OCI-LY7 (cell line): ENCODE measurements around the gene GALNT7. TPM values are rescaled to one million over a fixed set of nuclear protein-coding genes. Genes with fewer than 3 reads are reported as not detected.

Experiments used
- BruUV-seq: library from RNA; stranded (reverse); fragments of 400-500 nt; replicated peaks from 2 replicates; lab custom pipeline; 2021; lab: Mats Ljungman, UMichigan
- CTCF ChIA-PET: fragments of 300-600 bp; sonication (Branson Sonifier 250); formaldehyde crosslinking; loops from one replicate; lab custom pipeline; 2022; ENCODE audit warnings: antibody characterized with exemption; ENCODE audit not compliant: unreplicated experiment; lab: Charles Lee
- POLR2A ChIA-PET: fragments of 300-600 bp; sonication (Branson Sonifier 250); formaldehyde crosslinking; loops from one replicate; lab custom pipeline; 2022; ENCODE audit warnings: antibody characterized with exemption; lab: Charles Lee
- DNase-seq: peaks from one replicate; pipeline ENCODE4 v3.0.0-alpha.2; 2015; ENCODE audit warnings: low spot score
- H2AFZ ChIP-seq: fragments of 200-600 bp; sonication (generic), shearing (Covaris generic); 2 replicates; pipeline ENCODE4 v1.6.1; 2014; ENCODE audit warnings: mild to moderate bottlenecking, antibody characterized with exemption, low read length, moderate library complexity
- H3K27ac ChIP-seq: fragments of 200-600 bp; sonication (generic); 2 replicates; pipeline ENCODE4 v1.5.1; 2014; ENCODE audit warnings: mixed run types, low read depth, mild to moderate bottlenecking, moderate library complexity, low read length, inconsistent platforms; ENCODE audit not compliant: poor library complexity, severe bottlenecking
- H3K36me3 ChIP-seq: fragments of 200-600 bp; sonication (generic); 2 replicates; pipeline ENCODE4 v1.6.1; 2014; ENCODE audit warnings: mild to moderate bottlenecking, antibody characterized with exemption, low read length, moderate library complexity, mixed read lengths; ENCODE audit not compliant: insufficient read depth
- H3K4me1 ChIP-seq: fragments of 200-600 bp; sonication (generic); 2 replicates; pipeline ENCODE4 v1.5.1; 2014; ENCODE audit warnings: mild to moderate bottlenecking, low read length; ENCODE audit not compliant: insufficient read depth, poor library complexity, severe bottlenecking
- H3K4me2 ChIP-seq: fragments of 200-600 bp; sonication (generic); 2 replicates; pipeline ENCODE4 v1.6.1; 2014; ENCODE audit warnings: mild to moderate bottlenecking, low read length
- H3K4me3 ChIP-seq: fragments of 200-600 bp; sonication (generic); 2 replicates; pipeline ENCODE4 v1.5.1; 2014; ENCODE audit warnings: mild to moderate bottlenecking, low read depth, low read length; ENCODE audit not compliant: poor library complexity, severe bottlenecking
- H3K79me2 ChIP-seq: fragments of 200-600 bp; sonication (generic); 2 replicates; pipeline ENCODE4 v1.6.1; 2016; ENCODE audit warnings: low read depth, mild to moderate bottlenecking, low read length, moderate library complexity, mixed read lengths; ENCODE audit not compliant: insufficient read depth
- H3K9me2 ChIP-seq: fragments of 200-600 bp; sonication (generic); 2 replicates; pipeline ENCODE4 v1.6.1; 2016; ENCODE audit warnings: mild to moderate bottlenecking, low read length, mixed read lengths; ENCODE audit not compliant: insufficient read depth
- H3K9me3 ChIP-seq: fragments of 200-600 bp; sonication (generic); 2 replicates; pipeline ENCODE4 v1.6.1; 2014; ENCODE audit warnings: mild to moderate bottlenecking, mixed run types, low read length, mixed read lengths
- H4K20me1 ChIP-seq: fragments of 200-600 bp; sonication (generic); 2 replicates; pipeline ENCODE4 v1.6.1; 2014; ENCODE audit warnings: mild to moderate bottlenecking, antibody characterized with exemption, low read length, moderate library complexity, mixed read lengths; ENCODE audit not compliant: insufficient read depth
- CTCF ChIP-seq: fragments of 200-600 bp; sonication (generic); conservative IDR thresholded peaks from 2 replicates; pipeline ENCODE4 v1.5.1; 2014; ENCODE audit warnings: mild to moderate bottlenecking, antibody characterized with exemption, low read length, moderate library complexity, mixed read lengths
- EZH2phosphoT487 ChIP-seq: fragments of 200-600 bp; sonication (generic); IDR thresholded peaks from 2 replicates; pipeline ENCODE4 v1.6.1; 2018; ENCODE audit warnings: low read depth, borderline replicate concordance, mild to moderate bottlenecking, mixed run types, antibody characterized with exemption, low read length, moderate library complexity, mixed read lengths
- intact Hi-C: fragments of 100-400 bp; cut with micrococcal nuclease; formaldehyde crosslinking; loops from one replicate; pipeline ENCODE4 v1.10.0; 2022; ENCODE audit not compliant: unreplicated experiment
- total RNA-seq, 2 experiments: library from RNA; depleted of rRNA in 1 of 2; stranded (reverse); fragments of >200 nt in 1 of 2; shearing (Covaris generic) in 1 of 2; gene quantifications; 2 replicates each; pipeline ENCODE4 v1.2.3, GENCODE V29; 2014 to 2022

Gene GALNT7
- total RNA-seq, 2 experiments from 2014 or later: 20.3 to 34.4 TPM

- peaks cover 17% of the 10 kb centered on the region; the same call in 1 of the 2 replicates for H3K79me2 ChIP-seq
- POLR2A ChIA-PET: interaction anchor here (0.6 to 1.3 kb wide), 6 partner anchors 8 to 1632 kb away, joined by 3 to 4 read pairs (median 3); no protein-coding TSS in a partner anchor
These were observed 85.0 kb downstream of the GALNT7 start for GRCh38 chr4:173253561-173253960.

GRCh38 chr4:173254646-173255045 lies 86.0 kb downstream of the GALNT7 start:
- Histone ChIP-seq H3K9me2 (no peaks in the 10 kb centered on the region), H2AFZ (no peak overlapping the region), H3K4me2 (no peak overlapping the region), H3K4me1 (peaks cover 15% of the 10 kb centered on the region), H3K9me3 (no peaks in the 10 kb centered on the region), H3K27ac (no peak overlapping the region), H4K20me1 (peaks cover 4% of the 10 kb centered on the region; the same call in 1 of the 2 replicates), H3K4me3 (no peak overlapping the region), H3K79me2 (peaks cover 21% of the 10 kb centered on the region; the same call in 1 of the 2 replicates), H3K36me3 (peaks cover 21% of the 10 kb centered on the region)
- intact Hi-C loops: no loop called here
- BruUV-seq: no TSS peak
- ChIA-PET CTCF (no interaction called here), POLR2A (interaction anchor here (0.6 to 1.3 kb wide), 5 partner anchors 12 to 233 kb away, joined by 3 to 8 read pairs (median 4); no protein-coding TSS in a partner anchor)
- no peak for DNase-seq
- no peak for TF ChIP-seq EZH2phosphoT487
- TF ChIP-seq CTCF: no peak

More at GRCh38 chr4:173253561-173253960, 85.0 kb downstream of the GALNT7 start:
- H3K36me3 ChIP-seq: peaks cover 27% of the 10 kb centered on the region
- no peak for TF ChIP-seq CTCF
- TF ChIP-seq EZH2phosphoT487: no peak
- no peak overlapping the region for H3K4me3 ChIP-seq
- BruUV-seq: no TSS peak
- CTCF ChIA-PET: no interaction called here
- H4K20me1 ChIP-seq: peaks cover 4% of the 10 kb centered on the region; the same call in 1 of the 2 replicates
- H2AFZ ChIP-seq: no peak overlapping the region
- no peak for DNase-seq
- no peaks in the 10 kb centered on the region for H3K9me3 ChIP-seq
- intact Hi-C loops: no loop called here
- H3K9me2 ChIP-seq: no peaks in the 10 kb centered on the region
- peaks cover 9% of the 10 kb centered on the region for H3K4me1 ChIP-seq
- no peak overlapping the region for H3K27ac ChIP-seq
- no peak overlapping the region for H3K4me2 ChIP-seq

GRCh38 chr4:173256825-173257224 lies 88.2 kb downstream of the GALNT7 start:
- CTCF ChIA-PET: interaction anchor here (1.4 kb wide), 1 partner anchor 243 kb away, joined by 11 read pairs; no protein-coding TSS in a partner anchor
- no peaks in the 10 kb centered on the region for H3K9me3 ChIP-seq
- H3K4me3 ChIP-seq: no peak overlapping the region
- no peak for DNase-seq
- intact Hi-C loops: loop anchor here (1.0 to 2.0 kb wide), 3 partner anchors 88 to 244 kb away; partner anchors contain the start of gene GALNT7
- peaks cover 14% of the 10 kb centered on the region for H3K4me1 ChIP-seq
- H4K20me1 ChIP-seq: peaks cover 4% of the 10 kb centered on the region; the same call in 1 of the 2 replicates
- H3K27ac ChIP-seq: no peak overlapping the region
- POLR2A ChIA-PET: interaction anchor here (0.7 to 1.0 kb wide), 2 partner anchors 83 to 89 kb away, joined by 4 to 6 read pairs; no protein-coding TSS in a partner anchor
- peaks cover 16% of the 10 kb centered on the region for H3K36me3 ChIP-seq
- no peaks in the 10 kb centered on the region for H3K9me2 ChIP-seq
- peaks cover 42% of the 10 kb centered on the region; the same call in 1 of the 2 replicates for H3K79me2 ChIP-seq
- BruUV-seq: no TSS peak
- no peak overlapping the region for H3K4me2 ChIP-seq
- no peak overlapping the region for H2AFZ ChIP-seq
- TF ChIP-seq EZH2phosphoT487: no peak
- TF ChIP-seq CTCF: no peak
